ENCODE results near the gene TBC1D9.
"Not testable (repeated sequence)": the region's sequence is repeated elsewhere in the genome, so short reads cannot be mapped to it uniquely, and the experiment has no call there.

The TBC1D9 gene

DNA sequence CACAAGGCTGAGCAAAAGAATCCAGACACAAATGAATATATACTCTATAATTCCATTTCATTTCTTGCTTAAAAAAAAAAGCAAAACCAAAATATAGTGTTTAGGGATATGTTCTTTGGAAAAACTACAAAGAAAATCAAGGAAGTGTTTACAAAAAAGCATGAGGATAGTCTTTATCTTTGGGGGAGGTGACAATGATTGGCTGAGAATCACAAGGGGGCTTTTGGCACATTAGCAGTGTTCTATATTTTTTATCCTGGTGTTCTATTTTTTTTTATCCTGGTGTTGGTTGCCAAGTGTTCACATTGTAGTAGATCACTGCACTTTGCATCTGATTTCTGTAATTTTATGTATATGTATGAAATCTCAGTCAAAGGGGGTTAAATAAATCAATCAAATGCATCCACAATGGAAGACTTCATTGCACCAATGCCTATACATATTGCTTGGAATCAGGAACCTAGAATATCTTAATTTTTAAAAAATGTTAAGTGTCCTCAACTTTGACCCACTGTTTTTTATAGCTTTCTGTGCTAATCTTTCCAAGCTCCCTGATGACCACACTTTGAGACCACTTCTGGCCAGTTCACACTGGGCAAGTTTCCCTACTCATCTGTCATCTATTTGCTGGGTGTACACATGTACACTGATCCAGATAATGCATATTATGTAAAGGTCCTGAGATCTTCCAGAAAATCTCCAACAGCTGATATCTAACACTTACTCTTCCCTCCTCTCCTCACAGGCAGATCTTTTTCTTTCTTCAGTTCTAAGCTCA is 3.7 kb downstream of the TBC1D9 start:
- DNase-seq: no peak

- DNase-seq: no peak
Observed at GRCh38 chr4:140750470-140750869, 5.7 kb downstream of the TBC1D9 start.

DNA sequence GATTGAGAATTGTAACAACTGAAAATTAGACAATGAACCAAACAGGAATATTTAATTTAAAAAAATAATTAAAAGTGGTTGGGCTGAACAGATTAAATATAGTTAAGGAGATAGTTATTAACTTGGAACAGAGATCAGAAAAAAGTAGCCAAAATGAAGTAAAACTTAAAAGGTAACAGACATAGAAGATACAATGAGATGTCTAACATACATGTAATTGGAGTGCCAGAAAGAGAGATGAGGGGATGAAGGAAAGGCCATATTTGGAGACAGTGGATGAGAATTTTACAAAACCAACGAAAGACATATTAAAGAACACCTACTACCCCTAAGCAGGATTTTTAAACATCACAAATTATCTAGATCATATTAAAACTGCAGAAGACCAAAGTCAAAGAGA is 8.0 kb downstream of the TBC1D9 start:
- no peak for DNase-seq

GRCh38 chr4:140746546-140746945 is 9.6 kb downstream of the TBC1D9 start:
- not testable (repeated sequence) for DNase-seq

DNA sequence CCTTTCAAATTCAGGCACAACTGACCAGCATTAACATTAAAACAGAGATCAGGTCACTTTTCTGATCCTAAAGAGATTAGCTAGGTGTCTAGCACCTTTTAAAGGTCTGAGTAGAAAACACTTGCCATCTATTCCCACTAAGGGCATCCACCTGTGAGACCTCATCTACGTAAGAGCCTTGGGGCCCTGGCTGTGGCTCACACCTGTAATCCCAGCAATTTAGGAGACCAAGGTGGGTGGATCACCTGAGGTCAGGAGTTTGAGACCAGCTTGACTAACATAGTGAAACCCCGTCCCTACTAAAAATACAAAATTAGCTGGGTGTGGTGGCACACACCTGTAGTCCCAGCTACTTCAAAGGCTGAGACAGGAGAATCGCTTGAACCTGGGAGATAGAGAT is 11.8 kb downstream of the TBC1D9 start:
- DNase-seq: no peak

- no peak for DNase-seq
Observed at GRCh38 chr4:140743194-140743931, 12.8 kb downstream of the TBC1D9 start.

- DNase-seq: no peak
Observed at GRCh38 chr4:140742838-140743193, 13.4 kb downstream of the TBC1D9 start.

- no peak for DNase-seq
Observed at GRCh38 chr4:140740906-140741670, 15.1 kb downstream of the TBC1D9 start.

GRCh38 chr4:140740422-140740821 is 15.8 kb downstream of the TBC1D9 start:
- no peak for DNase-seq

- DNase-seq: no peak
Observed at GRCh38 chr4:140739971-140740370, 16.2 kb downstream of the TBC1D9 start.

- DNase-seq: no peak
Observed at GRCh38 chr4:140738139-140738538, 18.0 kb downstream of the TBC1D9 start.

DNA sequence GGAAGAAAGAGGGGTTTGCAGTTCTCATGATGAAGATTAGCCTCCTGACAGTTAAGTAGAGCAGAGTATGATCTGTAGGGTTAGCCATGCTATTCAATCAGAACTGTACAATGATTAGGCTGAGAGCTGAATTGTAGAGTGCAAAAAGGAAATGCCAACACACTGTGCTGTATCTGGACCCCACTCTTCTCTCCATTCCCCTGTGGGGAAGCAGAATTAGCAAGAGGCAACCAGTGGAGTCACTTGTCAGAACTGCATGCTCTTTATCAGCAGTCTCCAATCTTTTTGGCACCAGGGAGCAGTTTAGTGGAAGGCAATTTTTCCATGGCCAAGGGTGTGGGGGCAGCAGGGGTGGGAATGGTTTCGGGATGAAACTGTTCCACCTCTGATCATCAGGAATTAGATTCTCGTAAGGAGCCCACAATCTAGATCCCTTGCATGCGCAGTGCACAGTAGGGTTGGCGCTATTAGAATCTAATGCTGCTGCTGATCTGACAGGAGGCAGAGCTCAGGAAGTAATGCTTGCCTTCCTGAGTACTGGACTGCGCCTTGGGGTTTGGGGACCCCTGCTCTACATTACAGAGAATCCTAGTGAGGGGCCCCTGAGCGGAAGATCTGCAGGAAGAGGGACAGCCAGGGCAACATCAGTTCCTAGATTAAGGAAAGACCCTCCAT is 19.4 kb downstream of the TBC1D9 start:
- DNase-seq: no peak

- DNase-seq: no peak
Observed at GRCh38 chr4:140735779-140736391, 20.3 kb downstream of the TBC1D9 start.

GRCh38 chr4:140735317-140735716 is 20.9 kb downstream of the TBC1D9 start:
- no peak for DNase-seq

- no peak for DNase-seq
Observed at GRCh38 chr4:140732780-140733179, 23.4 kb downstream of the TBC1D9 start.

DNA sequence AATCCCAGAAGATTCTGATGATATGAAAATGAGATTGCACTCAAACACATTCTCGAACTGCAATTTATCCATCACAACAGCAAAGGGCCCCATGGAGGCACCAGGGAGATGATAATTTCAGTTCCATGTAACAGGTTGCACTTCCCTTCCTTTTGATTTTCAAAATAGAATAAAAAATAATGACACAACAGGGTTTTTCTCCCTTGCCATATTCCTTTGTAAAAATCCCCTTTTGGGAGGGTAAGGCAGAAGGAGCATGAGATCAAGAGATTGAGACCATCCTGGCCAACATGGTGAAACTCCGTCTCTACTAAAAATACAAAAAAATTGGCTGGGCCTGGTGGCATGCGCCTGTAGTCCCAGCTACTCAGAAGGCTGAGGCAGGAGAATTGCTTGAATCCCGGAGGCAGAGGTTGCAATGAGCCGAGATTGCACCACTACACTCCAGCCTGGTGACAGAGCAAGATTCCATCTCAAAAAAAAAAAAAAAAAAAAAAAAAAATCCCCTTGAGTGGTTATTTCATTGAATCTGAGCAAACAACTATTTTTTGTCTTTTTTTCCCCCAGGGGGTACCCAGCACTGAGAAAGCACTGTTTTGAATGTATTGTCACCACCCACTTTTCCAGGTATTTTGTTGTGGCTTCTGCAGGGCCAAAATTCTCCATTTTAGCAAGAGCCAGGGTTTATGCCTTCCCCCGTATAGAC is 26.7 kb downstream of the TBC1D9 start:
- no peak for DNase-seq

DNA sequence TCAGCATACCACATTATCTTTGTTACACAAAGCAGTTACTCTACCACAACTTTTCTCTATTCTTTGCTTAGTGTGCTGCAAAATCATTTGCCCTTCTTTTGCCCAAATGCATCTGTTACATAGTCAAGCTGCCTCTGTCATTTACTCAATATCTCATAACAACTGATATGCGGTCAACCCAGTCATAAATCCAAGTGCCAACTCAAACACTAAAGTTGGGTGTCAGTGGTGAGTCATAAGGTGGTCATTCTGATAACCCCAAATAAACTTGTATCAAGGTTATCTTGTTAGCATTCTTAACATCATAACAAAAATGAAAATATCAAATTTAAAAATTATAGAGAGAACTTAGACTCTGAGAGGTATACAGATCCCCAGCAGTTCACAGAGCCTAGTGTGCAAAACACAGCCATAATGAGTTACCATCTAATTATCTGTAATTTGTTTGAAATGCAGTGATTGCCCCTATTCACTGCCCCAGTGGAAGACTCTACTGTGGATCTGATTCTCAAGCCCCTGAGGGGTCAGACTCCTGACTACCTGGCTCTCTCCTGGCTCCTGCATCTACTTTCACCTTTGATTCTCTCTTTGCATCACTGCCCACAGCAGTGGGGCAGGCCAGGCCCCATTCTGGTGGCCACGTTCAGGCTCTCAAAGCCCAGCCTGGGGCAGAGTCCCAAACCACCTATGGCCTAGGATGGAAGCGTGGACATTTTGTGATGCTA is 29.2 kb downstream of the TBC1D9 start:
- DNase-seq: no peak

DNA sequence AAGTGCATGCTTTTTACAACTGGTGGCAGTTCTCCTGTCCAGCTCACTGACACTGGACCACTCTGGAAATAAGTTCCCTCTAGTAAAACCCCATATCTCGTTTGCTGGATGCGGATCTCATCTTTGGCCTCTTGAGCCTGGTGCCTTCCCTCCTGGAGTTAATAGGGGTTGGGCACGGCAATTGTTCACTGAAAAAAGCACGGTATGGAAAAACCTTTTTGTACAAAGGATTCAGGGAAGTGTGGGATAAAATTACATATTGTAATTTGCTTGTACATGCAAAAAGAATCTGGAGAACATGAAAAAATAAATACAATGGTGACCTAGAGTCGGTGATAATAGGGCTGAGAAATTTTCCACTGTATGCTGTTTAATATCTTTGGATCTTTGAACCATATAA is 30.6 kb downstream of the TBC1D9 start:
- no peak for DNase-seq

DNA sequence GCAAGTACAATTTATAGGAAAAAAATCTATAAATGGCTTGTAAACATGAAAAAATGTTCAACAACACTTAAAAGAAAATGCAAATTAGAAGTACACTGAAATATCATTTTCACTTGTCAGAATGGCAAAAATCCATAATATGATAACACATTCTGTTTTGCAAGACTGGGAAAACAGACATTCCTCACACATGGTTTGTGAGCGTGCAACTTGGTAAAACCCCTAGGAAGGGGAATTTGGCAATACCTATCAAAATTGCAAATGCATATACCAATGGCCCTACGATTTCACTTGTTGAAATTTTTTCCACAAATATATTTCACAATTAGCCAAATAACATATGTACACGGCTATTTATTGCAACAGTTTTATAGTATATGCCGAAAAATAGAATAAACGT is 31.4 kb downstream of the TBC1D9 start:
- no peak for DNase-seq

DNA sequence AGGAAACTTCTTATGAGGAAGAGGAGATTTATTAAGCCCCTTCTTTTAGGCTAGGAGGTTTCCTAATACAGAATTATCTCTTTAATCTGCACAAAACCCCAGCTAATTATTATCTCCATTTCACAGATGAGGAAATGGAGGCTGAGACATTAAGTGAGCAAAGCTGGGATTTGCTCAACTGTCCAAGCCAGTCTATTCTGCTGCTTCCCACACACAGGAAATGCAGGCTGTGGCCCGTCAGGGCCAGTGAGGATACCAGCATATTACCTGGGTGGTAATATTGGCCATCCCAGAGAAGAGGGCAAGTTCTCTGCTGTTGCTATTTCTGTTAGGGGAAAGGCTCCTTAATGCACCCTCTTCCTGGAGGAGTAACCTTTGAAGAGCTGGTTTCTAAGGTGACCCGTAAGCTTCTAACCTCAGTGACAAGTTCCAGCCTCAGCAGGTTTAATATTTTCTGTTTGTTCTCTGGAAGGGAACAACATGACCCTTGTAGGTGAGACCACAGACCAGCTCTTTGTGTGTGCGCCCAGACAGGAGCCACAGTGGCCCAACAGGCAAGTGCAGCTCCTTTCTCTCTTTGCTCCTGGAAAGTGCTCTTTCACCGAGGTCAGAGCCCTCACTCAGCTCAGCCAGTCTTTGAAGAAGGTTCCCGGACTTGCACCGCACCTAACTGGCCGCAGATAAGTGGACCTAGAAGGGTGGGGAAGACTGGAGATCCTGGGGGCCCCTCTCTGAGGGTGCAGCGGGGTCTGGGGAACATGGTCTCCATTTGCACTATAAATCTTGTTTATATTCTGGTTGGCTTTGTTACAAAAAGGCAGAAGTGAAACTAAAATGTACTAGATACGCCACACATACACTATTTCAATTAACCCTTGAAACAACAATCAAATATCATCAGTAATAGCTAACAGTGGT is 35.5 kb downstream of the TBC1D9 start:
- no peak for DNase-seq
